T-helper 22 cell (primary cell): ENCODE results near the gene GOSR1.
A peak's percentile ranks its signal among the peaks of the same experiment; 100 is the strongest.
"Not testable (repeated sequence)": the region's sequence is repeated elsewhere in the genome, so short reads cannot be mapped to it uniquely, and the experiment has no call there.

Source experiments
- DNase-seq: peaks from one replicate; pipeline ENCODE4 v3.0.0-alpha.2; 2020; ENCODE audit warnings: low read depth

The GOSR1 gene

DNA sequence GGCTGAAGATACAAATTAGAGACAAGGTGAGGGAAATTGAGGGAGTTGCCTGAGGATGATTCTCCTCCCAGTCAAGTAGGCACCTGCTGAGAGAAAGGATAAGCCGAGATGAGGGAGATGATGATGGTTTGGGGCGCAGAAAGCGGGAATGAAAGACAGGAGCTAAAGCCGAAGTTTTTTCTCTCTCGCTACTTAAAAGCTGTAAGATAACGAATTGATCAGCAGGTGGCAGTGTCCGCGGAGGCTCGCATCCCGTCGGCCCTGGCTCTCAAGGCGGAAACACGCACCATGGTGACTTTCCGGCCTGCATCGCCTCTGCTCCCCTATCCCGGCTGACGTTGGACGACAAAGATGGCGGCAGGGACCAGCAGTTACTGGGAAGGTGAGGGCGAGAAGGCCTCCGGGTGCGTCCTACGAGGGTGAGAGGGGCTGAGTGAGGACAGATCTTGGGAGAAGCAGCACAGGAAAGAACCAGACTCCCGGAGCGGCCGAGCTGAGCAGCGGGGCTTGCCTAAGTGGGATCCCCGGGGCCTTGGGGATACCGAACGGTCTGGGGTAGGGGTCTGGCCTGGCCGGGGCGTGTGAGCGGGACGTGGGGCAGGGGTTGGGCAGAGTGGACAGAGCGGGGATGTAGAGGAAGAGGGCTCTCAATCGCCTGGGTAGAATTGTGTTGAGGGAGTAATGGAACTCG lies at the start of gene GOSR1:
TSS of gene GOSR1 (plus strand) at position 326 of the 691 bp plus-strand sequence. CDS start at position 352, 26 bp downstream.
- peak; percentile 85 for DNase-seq

DNA sequence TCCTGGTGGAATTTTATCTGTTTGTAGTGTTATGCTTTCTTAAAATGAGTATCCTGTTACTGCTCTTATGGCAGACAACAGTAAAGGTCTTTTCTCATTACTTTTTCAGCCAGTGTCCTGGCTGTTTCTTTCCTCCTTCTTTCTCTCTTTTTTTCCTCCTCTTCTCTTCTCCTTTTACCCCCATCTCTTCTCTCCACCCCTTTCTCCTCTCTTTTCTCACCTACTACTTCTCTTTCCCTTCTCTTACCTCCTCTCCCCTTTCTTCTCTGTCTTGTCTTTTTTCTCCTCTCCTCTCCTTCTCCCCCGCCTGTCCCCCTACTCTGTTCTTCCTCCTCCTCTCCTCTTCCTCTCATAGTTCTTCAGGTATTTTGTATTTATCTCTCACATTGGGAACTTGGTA lies 49.6 kb upstream of the GOSR1 start:
- no peak for DNase-seq

DNA sequence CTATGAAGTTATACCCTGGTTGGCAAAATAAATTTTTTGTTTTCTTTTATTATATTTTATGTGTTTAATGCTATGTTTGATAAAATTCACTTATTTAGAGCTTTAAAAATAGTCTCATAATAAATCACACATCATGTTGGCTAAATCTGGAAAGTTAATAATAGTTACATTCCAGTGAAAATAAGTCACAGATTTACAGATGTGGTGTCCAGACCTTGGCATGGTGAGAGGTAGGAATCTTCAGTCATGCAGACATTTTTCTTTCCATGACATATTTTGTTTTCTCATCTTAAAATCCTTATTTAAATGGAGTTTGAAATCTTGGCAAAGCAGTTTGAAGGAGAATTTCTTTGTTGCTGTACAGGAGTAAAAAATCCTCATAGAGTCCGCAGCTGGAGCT lies 48.1 kb upstream of the GOSR1 start:
- no peak for DNase-seq

DNA sequence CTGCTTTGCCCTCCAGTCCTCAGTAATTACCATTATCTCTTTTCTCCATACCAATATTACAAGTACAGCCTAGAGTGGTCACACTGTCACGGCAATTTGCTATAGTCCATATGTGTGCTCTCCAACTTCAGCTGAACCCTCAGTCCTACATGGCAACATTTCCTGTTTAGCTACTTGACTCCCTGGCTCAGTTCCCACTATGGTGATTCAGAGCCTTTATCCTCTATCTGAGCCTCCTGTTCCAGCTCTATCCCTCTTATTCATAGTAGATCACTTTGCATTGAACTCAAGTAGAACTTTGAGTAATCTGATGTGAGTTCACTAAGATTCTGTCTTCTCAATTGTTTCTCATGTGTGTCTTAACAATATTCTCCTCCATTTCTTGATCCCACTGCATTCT lies 43.7 kb upstream of the GOSR1 start:
- DNase-seq: no peak

DNA sequence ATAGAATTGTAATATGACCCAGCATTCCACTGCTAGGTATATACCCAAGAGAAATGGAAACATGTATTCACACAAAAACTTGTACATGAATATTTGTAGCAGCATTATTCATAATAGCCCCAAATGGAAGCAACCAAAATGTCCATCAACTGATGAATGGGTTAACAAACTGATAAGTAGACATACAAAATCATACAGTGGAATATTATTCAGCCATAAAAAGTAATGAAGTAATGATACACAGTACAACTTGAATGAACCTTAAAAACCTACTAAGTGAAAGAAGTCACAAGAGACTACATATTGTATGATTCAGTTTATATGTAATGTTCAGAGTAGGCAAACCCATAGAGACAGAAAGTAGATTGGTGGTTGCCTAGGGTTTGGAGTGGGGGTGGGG lies 40.5 kb upstream of the GOSR1 start:
- DNase-seq: no peak

DNA sequence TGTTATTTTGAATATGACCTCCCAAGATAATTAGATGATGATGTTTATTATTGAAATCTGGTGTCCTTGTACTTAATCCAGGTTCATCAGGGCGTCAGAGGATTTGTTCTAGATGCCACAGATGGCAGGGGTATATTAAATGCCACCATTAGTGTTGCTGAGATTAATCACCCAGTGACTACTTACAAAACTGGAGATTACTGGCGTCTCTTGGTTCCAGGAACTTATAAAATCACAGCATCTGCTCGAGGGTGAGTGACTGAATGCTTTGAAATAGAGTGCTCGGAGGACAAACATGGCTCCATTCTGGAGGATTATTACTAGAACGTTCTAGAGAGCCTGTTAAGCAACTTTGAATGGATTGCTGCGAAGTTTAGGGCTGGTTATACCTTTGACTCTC lies 33.5 kb upstream of the GOSR1 start:
- DNase-seq: no peak

DNA sequence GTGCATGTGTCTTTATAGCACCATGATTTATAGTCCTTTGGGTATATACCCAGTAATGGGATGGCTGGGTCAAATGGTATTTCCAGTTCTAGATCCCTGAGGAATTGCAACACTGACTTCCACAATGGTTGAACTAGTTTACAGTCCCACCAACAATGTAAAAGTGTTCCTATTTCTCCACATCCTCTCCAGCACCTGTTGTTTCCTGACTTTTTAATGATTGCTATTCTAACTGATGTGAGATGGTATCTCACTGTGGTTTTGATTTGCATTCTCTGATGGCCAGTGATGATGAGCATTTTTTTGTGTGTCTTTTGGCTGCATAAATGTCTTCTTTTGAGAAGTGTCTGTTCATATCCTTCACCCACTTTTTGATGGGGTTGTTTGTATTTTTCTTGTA lies 30.6 kb upstream of the GOSR1 start:
- DNase-seq: not testable (repeated sequence)

DNA sequence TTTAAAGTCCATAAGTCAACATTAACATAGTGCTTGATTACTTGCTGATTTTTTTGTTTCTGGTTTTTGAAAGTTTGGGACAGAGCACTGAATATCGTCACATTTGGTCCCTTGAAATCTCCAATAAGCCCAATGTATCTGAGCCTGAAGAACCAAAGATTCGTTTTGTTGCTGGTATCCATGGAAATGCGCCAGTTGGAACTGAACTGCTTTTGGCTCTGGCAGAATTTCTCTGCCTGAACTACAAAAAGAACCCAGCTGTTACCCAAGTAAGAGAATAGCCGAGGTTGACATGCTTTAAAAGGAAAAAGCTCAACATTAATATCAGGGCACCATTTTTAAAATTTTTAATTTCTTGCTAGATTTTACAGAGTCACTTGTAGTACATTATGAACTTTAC lies 27.7 kb upstream of the GOSR1 start:
- DNase-seq: no peak

DNA sequence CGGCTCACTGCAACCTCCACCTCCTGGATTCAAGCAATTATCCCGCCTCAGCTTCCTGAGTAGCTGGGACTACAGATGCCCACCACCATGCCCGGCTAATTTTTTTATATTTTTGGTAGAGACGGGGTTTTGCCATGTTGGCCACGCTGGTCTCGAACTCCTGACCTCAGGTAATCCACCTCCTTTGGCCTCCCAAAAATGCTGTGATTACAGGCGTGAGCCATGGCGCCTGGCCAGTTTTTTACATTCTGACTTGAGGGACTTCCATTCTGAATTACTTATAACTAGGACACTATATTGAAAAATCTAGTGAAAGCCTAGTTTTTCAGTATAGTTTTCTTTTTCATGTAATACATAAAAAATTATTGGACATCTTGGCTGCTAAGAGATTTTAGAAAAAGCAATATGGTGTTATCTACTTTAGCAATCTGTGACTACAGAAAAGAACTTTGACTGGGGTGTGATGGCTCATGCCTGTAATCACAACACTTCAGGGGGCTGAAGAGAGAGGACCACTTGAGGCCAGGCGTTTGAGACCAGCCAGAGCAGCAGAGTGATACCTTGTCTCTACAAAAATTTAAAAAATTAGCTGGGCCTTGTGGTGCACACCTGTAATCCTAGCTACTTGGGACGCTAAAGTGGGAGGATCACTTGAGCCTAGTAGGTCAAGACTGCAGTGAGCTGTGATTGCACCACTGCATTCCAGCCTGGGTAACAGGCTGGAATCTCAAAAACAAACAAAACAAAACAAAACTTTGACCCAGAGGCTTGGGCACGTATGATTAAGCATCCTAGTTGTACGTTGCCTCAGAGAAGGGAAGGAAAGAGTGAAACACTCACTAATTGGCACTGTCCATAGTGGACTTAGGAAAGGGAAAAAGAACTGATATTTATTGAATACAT lies 26.8 kb upstream of the GOSR1 start:
- DNase-seq: no peak

DNA sequence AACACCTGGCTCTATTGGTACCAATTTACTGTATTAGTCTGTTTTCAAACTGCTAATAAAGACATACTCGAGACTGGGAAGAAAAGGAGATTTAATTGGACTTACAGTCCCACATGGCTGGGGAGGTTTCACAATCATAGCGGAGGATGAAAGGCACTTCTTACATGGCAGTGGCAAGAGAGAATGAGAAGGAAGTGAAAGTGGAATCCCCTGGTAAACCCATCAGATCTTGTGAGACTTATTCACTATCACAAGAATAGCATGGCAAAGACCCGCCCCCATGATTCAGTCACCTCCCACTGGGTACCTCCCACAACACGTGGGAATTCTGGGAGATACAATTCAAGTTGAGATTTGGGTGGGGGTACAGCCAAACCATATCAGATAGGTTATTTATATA lies 22.6 kb upstream of the GOSR1 start:
- DNase-seq: no peak

DNA sequence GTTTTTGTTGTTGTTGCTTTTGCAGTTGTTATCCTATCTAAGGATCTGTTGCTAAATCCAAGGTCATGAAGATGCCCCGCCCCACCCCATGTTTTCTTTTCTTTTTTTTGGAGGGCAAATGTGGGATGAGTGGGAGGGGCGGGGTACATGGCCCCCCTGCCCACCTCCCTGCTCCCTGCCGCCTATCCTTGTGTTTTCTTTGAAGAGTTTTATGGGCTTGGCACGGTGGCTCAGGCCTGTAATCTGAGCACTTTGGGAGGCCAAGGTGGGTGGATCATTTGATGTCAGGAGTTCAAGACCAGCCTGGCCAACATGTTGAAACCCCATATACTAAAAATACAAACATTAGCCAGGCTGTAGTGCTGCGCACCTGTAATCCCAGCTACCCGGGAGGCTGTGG lies 18.8 kb upstream of the GOSR1 start:
- DNase-seq: no peak

DNA sequence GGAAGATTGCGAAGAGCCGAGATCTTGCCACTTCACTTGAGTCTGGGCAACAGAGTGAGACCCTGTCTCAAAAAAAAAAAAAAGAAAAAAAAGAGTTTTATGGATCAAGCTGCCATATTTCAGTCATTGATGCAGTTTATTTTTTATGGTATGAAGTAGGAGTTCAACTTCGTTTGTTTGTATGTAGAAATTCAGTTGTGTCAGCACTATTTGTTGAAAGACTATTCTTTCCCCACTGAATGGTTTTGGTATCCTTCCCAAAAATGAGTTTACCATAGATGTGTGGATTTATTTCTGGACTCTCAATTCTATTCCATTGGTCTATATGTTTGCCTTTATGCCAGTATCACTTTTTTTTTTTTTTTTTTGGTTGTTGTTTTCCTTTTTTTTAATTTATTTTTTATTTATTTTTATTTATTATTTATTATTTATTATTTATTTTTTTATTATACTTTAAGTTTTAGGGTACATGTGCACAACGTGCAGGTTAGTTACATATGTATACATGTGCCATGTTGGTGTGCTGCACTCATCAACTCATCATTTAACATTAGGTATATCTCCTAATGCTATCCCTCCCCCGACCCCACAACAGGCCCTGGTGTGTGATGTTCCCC lies 18.3 kb upstream of the GOSR1 start:
- DNase-seq: not testable (repeated sequence)

DNA sequence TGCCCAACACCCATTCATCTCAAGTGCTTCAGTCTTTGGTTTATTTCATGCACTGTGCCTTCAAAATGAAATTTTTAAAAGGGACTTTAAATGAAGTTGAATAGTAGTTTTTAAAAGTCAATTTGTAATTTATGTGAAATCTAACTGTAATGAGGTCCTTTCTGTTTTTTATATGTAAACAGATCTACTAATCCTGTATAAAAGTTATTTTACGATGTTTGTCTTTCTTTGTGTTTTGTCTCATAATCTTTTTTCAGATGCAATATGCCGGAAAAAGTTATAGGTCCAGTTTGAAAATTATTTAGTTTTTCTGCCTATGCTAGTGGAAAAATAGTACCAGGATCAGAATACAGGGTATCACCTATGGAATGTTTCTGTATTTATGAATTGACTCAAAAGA lies 8.7 kb upstream of the GOSR1 start:
- no peak for DNase-seq

DNA sequence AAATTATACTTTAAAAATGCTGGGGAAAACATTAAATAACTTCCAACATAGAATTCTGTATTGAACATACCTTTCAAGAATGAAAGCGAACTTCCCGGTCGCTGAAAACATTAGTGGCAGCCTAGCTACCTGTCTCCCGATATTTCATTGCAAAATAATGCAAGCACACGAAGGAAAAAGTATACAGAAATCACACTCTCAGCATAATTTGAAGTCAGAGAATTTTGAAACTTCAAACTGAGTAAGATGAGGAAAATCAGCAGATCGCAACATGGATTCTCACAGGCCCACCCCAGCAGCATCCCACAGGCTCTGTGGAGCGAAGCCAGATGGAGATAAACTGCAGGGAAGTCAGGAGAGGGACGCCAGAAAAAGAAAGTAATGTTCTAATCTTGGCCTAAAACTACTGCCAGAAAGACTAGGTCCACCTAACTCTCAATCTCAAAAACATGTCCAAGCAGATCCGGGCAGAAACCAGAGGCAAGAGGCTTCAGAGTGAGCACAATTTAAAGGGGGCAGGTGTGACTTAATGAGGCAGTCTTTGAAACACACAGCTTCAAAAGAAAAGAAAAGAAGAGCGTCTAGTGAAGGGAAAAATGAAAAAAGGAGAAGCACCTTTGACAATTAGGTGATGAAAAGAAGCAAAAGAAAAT lies 4.8 kb upstream of the GOSR1 start:
- DNase-seq: no peak

DNA sequence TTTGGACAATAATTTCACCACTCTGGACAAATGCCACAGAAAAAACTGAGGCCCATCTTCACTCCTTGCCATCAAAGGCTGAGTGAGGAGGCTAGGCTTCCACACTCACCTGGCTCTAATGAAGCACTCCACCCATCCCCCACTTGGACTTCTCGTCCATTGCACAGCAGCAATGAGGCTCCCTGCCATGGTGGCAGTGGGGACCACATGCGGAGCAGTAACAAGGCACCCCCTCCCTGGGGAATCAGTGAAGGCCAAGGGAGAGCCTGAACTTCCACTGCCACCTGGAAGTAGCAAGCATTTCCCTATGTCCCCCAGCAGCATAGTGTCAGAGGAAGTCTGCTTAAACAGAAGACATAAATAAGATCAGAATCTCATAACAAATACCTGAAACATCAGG lies 2.0 kb upstream of the GOSR1 start:
- DNase-seq: no peak

DNA sequence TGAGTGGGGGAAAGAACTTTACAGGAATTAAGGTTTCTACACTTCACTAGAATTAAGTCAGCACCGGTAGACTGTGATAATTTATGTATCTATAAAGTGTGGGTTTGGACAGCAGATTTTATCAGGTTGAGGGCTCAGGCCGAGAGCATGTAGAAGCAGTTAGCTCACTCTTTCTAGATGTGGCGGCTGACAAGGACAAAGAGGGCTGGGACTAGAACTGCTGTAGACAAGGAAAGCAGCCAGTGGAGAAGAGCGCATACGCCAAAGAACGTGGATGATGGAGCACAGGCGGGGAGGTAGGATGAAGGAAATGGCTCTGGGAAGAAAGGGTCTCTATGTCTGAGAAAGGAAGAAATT lies 504 bp upstream of the GOSR1 start:
- no peak for DNase-seq

DNA sequence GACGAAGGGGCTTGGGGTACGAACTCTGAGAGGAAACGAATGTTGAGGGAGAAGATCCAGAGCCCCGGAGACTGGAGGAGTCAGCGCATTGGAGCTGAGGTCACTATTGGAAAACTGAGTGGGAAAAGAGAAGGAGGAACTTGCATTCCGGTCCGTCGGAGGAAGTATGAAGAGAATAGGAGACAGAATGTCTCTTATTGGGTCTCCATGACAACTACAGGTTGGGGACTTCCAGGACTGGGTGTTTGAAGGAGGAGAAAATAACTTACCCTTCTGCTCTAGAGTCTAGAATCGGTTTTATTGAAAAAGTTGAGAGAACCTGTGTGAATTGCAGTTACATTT lies 537 bp downstream of the GOSR1 start:
- no peak for DNase-seq

DNA sequence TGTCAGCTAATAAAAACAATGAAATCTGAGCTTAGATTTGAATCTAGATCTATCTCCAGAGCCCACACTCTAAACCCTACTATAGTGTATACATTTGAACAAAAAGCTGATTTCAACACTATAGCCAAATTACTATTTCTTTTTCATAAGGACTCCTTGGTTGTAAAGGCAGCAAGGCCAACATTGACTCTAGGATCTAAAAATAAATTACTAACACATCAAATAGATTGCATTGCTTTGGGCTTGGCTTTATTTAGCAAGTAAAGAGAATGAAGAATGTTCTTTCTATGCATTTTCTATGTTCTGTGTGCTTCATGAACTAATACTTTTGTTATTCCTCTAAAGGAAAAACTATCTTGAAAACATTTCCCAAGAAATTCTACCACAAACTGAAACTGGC lies 5.3 kb downstream of the GOSR1 start:
- DNase-seq: no peak

DNA sequence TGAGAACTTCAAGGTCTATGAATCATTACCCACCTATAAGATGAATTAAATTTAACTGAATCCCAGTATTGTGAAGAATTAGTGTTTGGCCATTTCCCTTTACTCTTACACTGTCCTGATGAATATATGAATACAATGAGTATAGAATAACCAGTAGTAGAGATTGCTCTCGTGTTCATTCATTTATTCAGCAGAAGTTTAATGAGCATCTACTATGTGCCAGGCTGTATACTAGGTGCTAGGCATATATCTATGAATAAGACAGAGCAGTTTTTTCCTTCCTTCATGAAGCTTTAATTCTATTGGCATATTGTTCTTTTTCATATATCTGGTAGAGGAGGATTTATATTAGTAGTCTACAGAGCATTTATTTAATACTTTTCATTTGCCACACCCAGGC lies 6.0 kb downstream of the GOSR1 start:
- no peak for DNase-seq

DNA sequence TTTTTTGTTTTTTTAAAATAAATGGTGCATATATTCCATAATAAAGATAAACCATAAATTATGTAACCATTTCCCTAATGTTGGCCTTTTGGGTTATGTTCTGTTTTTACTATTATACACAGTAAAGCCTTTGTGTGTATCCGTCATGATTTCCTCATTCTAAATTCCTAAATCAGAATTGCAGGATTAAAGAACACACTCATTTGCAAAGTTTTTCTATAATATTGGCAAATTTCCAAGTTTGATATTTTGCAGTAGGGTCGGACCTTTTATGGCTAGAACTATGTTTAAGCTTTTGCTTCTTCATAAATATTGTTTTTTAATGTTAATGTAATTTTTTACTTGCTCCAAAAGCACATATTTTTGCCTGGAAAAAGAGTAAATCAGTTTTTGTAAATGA lies 16.6 kb downstream of the GOSR1 start:
- no peak for DNase-seq

DNA sequence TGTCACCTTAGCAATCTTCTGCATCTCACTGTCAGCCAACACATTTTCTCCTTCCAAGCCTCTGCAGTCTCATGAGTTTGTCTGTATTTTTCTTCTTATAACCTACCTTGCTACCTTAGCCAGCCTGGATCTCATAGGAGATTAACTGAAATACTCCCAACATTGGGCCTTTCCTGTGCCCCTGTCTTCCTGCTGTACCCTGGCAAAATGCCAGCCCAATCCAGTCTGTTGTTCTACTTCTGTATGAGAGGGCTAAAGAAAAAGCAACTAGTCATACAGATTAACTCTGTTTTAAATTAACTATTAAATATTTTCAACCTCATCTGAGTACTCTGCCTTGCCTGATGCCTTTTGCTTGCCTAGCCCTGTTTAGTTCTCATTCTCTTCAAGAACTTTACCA lies 18.4 kb downstream of the GOSR1 start:
- DNase-seq: no peak

DNA sequence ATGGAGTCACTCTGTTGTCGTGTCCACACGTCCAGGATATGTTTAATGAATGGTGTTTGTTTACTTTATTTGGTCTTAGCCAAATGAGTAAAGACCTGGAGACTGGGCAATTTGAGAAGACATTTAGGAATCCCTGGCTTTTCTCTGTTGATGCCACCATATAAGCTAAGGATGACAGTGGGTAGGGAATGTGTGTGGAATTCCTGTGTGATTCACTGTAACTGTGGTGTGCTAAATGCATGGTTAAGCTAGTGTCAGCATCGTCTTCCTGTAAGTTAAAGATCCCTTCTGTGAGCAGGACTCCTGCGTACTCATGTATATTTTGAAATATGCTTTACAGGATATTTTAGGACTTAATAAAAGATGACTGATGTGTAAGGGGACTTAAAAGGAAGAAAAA lies 26.4 kb downstream of the GOSR1 start:
- DNase-seq: no peak

DNA sequence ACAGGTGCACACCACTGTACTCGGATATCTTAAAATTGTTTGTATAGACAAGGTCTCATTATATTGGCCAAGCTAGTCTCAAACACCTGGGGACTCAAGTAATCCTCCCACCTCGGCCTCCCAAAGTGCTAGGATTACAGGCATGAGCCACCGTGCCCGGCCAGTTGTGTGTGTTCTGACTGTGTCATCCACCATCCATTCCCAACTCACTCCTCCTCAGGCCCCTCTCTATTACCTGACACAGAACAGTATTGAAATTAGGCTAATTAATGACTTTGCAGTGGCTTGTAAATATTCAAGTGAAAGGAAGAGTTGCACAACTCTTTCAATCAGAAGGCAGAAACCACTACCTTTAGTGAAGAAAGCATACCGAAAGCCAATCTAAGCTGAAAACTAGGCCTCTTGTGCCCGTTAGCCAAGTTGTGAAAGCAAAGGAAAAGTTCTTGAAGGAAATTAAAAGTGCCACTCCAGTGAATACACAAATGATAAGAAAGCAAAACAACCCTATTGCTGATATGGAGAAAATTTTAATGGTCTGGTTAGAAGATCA lies 28.7 kb downstream of the GOSR1 start:
- no peak for DNase-seq
